Erythroblast (primary cell): ENCODE results near the gene RDH14.

ENCODE experiments used
- GATA1 ChIP-seq: IDR thresholded peaks from 2 replicates; pipeline ENCODE4 v1.6.1; 2011; ENCODE audit warnings: low read depth, mild to moderate bottlenecking, control low read depth, low read length, moderate library complexity
- POLR2A ChIP-seq: IDR thresholded peaks from 2 replicates; pipeline ENCODE4 v1.6.1; 2011; ENCODE audit warnings: mild to moderate bottlenecking, low read length

GRCh38 chr2:18536100-18536499, 24.4 kb downstream of the RDH14 start:
- TF ChIP-seq POLR2A, result no peak
- no peak for TF ChIP-seq GATA1
